ENCODE data around the gene CRLF1. TPM values are rescaled to one million over a fixed set of nuclear protein-coding genes. Genes with fewer than 3 reads are reported as not detected.

CRLF1 gene
- total and polyA plus RNA-seq, 2 of the 8 experiments (the other 6 are each of a cell fraction or from before 2014, with no cell fraction given), result 7.2 to 10.3 TPM

DNA sequence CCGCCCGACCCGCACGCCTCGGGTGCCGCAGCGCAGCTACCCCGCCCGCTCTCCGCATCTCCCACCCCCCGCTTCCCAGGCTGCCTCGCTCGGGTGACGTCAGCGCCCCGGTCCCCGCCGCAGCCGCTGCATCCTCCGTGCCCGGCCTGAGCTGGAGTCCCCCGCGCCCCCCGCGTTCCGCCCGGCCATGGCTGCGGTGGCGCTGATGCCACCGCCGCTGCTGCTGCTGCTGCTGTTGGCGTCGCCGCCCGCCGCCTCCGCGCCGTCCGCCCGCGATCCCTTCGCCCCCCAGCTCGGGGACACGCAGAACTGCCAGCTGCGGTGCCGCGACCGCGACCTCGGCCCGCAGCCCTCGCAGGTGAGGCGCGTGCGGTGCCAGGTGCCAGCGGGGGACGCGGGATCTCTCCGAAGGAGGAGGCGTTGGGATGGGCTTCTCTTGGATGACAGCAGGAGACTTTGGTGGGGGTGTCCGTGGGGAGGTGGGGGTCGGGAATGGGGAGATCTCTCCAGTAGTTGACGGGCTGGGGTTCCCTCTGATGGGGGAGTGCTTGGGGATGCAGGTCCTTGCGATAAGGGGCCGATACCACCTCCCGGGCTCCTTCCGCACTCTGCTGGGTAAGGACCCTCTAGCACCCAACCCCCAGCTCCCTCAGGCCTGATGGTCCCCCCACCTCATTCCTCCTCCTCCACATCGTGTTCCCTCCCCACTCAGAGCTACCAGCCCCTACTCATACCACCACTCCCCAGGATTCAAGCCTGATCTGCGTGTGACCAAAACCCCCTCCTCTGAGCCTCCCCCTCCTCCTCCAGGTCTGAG, 6.4 kb upstream of the CRLF1 start, which contains the start of gene TMEM59L (continued):
- TF ChIP-seq, protein P1, sequence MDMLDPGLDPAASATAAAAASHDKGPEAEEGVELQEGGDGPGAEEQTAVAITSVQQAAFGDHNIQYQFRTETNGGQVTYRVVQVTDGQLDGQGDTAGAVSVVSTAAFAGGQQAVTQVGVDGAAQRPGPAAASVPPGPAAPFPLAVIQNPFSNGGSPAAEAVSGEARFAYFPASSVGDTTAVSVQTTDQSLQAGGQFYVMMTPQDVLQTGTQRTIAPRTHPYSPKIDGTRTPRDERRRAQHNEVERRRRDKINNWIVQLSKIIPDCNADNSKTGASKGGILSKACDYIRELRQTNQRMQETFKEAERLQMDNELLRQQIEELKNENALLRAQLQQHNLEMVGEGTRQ (IDR thresholded peaks at IDR 0.05; ENCODE audit: low read length), result no peak
- TF ChIP-seq SUZ12 (IDR thresholded peaks at IDR 0.05; ENCODE audit: low read length) (peak; percentile 83), KDM4A (IDR thresholded peaks at IDR 0.05; ENCODE audit: low read depth, low read length, severe bottlenecking) (peak; percentile 63), HDAC2 (IDR thresholded peaks at IDR 0.05; ENCODE audit: borderline replicate concordance in 1 of 2, low read depth in 2 of 2, low read length in 2 of 2) (0 out of 4 replicates have a peak, but pooled peaks of 1 of the 2 experiments have one; percentile 26), JUND (IDR thresholded peaks at IDR 0.05; ENCODE audit: low read length) (peak; percentile 15; the same call in 1 of the 2 replicates)

All from H1 (cell line).